Fibroblast of lung (primary cell): Measurements from ENCODE around the gene CCND3.

Experiments used
- EZH2 ChIP-seq: IDR thresholded peaks from 2 replicates; pipeline ENCODE4 v1.5.1; 2012; ENCODE audit warnings: low read length, control low read depth, mild to moderate bottlenecking; ENCODE audit errors: missing control alignments
- TF ChIP-seq, protein P1 (sequence below), 2 donors: IDR thresholded peaks in 1 of 2; conservative IDR thresholded peaks in 1 of 2; 1 replicate in 1 of 2; 2 replicates in 1 of 2; pipeline ENCODE4 v1.5.1; 2011 to 2012; ENCODE audit warnings: low read length in 2 of 2, control low read depth in 1 of 2, inconsistent platforms in 1 of 2, low read depth in 1 of 2, mild to moderate bottlenecking in 1 of 2

DNA sequence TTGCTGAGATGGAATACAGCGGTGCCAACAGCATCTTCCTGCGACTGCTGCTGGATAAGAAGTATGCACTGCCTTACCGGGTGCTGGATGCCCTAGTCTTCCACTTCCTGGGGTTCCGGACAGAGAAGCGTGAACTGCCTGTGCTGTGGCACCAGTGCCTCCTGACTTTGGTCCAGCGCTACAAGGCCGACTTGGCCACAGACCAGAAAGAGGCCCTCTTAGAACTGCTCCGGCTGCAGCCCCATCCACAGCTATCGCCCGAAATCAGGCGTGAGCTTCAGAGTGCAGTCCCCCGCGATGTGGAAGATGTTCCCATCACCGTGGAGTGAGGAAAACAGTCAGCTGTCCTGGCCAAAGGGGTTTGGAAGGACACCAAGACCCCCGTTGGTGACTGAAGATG, 9.2 kb downstream of the CCND3 start:
- TF ChIP-seq, protein P1, sequence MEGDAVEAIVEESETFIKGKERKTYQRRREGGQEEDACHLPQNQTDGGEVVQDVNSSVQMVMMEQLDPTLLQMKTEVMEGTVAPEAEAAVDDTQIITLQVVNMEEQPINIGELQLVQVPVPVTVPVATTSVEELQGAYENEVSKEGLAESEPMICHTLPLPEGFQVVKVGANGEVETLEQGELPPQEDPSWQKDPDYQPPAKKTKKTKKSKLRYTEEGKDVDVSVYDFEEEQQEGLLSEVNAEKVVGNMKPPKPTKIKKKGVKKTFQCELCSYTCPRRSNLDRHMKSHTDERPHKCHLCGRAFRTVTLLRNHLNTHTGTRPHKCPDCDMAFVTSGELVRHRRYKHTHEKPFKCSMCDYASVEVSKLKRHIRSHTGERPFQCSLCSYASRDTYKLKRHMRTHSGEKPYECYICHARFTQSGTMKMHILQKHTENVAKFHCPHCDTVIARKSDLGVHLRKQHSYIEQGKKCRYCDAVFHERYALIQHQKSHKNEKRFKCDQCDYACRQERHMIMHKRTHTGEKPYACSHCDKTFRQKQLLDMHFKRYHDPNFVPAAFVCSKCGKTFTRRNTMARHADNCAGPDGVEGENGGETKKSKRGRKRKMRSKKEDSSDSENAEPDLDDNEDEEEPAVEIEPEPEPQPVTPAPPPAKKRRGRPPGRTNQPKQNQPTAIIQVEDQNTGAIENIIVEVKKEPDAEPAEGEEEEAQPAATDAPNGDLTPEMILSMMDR (conservative IDR thresholded peaks at IDR 0.05 in 1 of 2, IDR thresholded peaks at IDR 0.05 in 1 of 2; ENCODE audit: low read depth in 1 of 2, low read length in 2 of 2) = no peak
- no peak for TF ChIP-seq EZH2
